ENCODE results near the gene KCNQ4. TPM values are rescaled to one million over a fixed set of nuclear protein-coding genes. Genes with fewer than 3 reads are reported as not detected.

KCNQ4 gene
- total RNA-seq, 1 donor from 2014 or later: 2.2 TPM

DNA sequence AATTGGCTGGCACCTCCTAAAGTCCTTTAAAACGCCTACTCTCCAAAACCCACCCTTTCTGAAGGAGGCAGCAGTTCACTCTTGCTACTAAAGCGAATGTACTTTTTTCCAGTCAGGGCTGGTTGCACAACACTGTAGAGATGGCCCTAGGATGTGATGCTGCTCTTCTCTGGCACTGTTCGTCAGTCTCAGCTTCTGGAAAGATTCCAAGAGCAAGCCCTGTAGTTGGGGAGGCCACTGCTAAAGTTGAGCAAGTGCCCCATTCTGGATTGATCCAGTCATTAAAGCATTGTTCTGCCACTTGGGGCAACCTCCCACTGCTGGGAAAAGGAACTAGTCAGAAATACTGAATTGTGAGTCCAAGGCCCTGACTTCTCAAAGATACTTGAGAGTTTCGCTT is 28.5 kb upstream of the KCNQ4 start:
- no peak overlapping the region for H3K4me3 ChIP-seq (ENCODE audit: low read depth, low read length)
- DNase-seq (ENCODE audit: low read depth): no peak
- TF ChIP-seq, protein P1, sequence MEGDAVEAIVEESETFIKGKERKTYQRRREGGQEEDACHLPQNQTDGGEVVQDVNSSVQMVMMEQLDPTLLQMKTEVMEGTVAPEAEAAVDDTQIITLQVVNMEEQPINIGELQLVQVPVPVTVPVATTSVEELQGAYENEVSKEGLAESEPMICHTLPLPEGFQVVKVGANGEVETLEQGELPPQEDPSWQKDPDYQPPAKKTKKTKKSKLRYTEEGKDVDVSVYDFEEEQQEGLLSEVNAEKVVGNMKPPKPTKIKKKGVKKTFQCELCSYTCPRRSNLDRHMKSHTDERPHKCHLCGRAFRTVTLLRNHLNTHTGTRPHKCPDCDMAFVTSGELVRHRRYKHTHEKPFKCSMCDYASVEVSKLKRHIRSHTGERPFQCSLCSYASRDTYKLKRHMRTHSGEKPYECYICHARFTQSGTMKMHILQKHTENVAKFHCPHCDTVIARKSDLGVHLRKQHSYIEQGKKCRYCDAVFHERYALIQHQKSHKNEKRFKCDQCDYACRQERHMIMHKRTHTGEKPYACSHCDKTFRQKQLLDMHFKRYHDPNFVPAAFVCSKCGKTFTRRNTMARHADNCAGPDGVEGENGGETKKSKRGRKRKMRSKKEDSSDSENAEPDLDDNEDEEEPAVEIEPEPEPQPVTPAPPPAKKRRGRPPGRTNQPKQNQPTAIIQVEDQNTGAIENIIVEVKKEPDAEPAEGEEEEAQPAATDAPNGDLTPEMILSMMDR (conservative IDR thresholded peaks at IDR 0.05; ENCODE audit: low read depth, low read length): no peak

DNA sequence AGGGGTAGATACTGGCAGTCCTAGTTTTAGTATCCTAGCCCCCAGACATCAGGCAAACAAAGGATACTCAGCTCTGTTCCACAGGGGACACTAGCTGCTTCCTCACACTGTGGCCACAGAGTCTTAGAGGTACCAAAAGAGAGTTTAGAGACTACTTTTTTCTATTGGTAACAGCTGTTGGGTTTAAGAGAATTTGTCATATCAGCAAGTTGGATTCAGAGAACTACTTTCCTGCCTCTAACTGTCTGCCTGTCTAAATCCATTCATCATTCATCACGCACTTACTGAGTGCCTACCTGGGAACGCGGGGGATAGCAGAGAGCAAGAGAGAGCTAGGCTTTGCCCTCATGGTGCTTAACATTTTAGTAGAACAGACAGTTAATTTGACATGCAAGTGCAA is 27.1 kb upstream of the KCNQ4 start:
- TF ChIP-seq, protein P1 (conservative IDR thresholded peaks at IDR 0.05; ENCODE audit: low read depth, low read length): no peak
- H3K4me3 ChIP-seq (ENCODE audit: low read depth, low read length): no peak overlapping the region
- DNase-seq (ENCODE audit: low read depth): no peak

DNA sequence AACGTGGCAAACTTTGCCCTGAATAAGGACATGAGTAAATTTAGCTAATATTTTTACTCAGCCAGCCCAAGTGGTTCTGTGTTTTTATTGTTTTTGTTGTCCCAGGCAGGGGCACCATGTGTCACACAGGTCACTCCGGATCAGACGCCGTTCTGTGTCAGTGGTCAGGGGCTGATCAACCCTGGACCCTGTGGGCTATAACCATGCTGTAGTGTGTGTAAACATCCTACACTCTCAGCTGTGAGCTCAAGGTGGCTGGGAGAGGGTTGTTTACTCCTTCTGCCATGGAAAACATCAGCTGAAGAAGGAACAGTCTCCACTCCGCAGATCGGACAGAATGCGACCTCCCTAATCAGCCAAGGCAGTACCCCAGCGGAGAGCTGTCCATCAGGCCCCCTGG is 26.5 kb upstream of the KCNQ4 start:
- TF ChIP-seq, protein P1 (conservative IDR thresholded peaks at IDR 0.05; ENCODE audit: low read depth, low read length): no peak
- no peak for DNase-seq (ENCODE audit: low read depth)

DNA sequence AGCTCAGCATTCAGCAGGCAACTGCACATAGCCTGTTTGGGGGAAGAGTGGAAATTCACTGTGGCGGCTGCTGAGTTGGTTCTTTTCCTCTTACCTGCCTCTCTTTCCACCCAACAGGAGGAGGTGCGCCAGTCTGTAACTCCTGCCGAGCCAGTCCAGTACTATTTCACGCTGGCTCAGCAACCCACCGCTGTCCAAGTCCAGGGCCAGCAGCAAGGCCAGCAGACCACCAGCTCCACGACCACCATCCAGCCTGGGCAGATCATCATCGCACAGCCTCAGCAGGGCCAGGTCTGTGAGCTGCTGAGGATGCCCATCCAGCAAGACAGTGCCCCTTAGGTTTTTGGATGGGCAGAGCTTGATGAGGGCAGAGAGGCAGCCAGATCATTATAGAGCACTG is 25.6 kb upstream of the KCNQ4 start:
- TF ChIP-seq, protein P1 (conservative IDR thresholded peaks at IDR 0.05; ENCODE audit: low read depth, low read length): no peak
- H3K4me3 ChIP-seq (ENCODE audit: low read depth, low read length): no peak overlapping the region
- DNase-seq (ENCODE audit: low read depth): no peak

More for the DNA sequence above, 26.5 kb upstream of the KCNQ4 start:
- H3K4me3 ChIP-seq (ENCODE audit: low read depth, low read length): no peak overlapping the region

GRCh38 chr1:40758578-40759343 is 24.8 kb upstream of the KCNQ4 start:
- no peak overlapping the region for H3K4me3 ChIP-seq (ENCODE audit: low read depth, low read length)
- no peak for DNase-seq (ENCODE audit: low read depth)
- TF ChIP-seq, protein P1 (conservative IDR thresholded peaks at IDR 0.05; ENCODE audit: low read depth, low read length): no peak

GRCh38 chr1:40760984-40761383 is 22.6 kb upstream of the KCNQ4 start:
- TF ChIP-seq, protein P1 (conservative IDR thresholded peaks at IDR 0.05; ENCODE audit: low read depth, low read length): no peak
- H3K4me3 ChIP-seq (ENCODE audit: low read depth, low read length): no peak overlapping the region
- DNase-seq (ENCODE audit: low read depth): no peak
